ENCODE results near the gene CCDC15. TPM values are rescaled to one million over a fixed set of nuclear protein-coding genes. Genes with fewer than 3 reads are reported as not detected.

CCDC15 gene
- total and polyA plus RNA-seq, 2 of the 4 experiments (the other 2 are of a cell fraction): 1.1 to 2.0 TPM

GRCh38 chr11:124988063-124988462, 34.1 kb downstream of the CCDC15 start:
- Histone ChIP-seq H3K4me1 (ENCODE audit: control insufficient read depth, insufficient read depth, low read length) (no peaks in the 10 kb centered on the region), H3K9me1 (ENCODE audit: insufficient read depth, low read length) (0 out of 2 replicates have a peak, but pooled peaks cover 3% of the 10 kb centered on the region), H3K36me3 (ENCODE audit: control insufficient read depth, insufficient read depth, low read length) (no peaks in the 10 kb centered on the region), H2BK120ac (ENCODE audit: low read depth, low read length) (no peak overlapping the region), H3K9ac (ENCODE audit: low read depth, low read length) (no peak overlapping the region), H2BK5ac (ENCODE audit: low read depth, low read length, poor library complexity, severe bottlenecking) (no peak overlapping the region), H4K8ac (ENCODE audit: low read depth in 2 of 2, low read length in 2 of 2) (no peak overlapping the region), H3K18ac (ENCODE audit: low read depth, low read length) (no peak overlapping the region), H3K27me3 (ENCODE audit: control insufficient read depth, insufficient read depth, low read length) (no peaks in the 10 kb centered on the region), H3K4me2 (ENCODE audit: low read depth, low read length) (no peak overlapping the region), H2AK9ac (replicated peaks; ENCODE audit: low read depth, low read length, poor library complexity) (no peak overlapping the region), H3K79me1 (ENCODE audit: low read depth in 1 of 2, low read length in 2 of 2) (no peaks in the 10 kb centered on the region), H2BK15ac (ENCODE audit: low read depth, low read length) (no peak overlapping the region), H4K5ac (ENCODE audit: low read depth, low read length) (no peak overlapping the region), H4K20me1 (ENCODE audit: insufficient read depth, low read length) (no peaks in the 10 kb centered on the region), H4K91ac (ENCODE audit: insufficient read depth, low read depth, low read length) (no peak overlapping the region), H3K4ac (ENCODE audit: low read depth, low read length) (no peak overlapping the region), H2BK20ac (ENCODE audit: low read depth, low read length) (no peak overlapping the region), H3K14ac (replicated peaks; ENCODE audit: low read depth, low read length) (no peak overlapping the region), H3K56ac (ENCODE audit: extremely low read depth, insufficient read depth, low read length) (no peak overlapping the region), H3K23ac (ENCODE audit: low read depth, low read length) (no peak overlapping the region), H2AFZ (replicated peaks; ENCODE audit: low read length, poor library complexity) (no peak overlapping the region), H3K4me3 (ENCODE audit: insufficient read depth, low read depth, low read length) (no peak overlapping the region), H3K27ac (ENCODE audit: insufficient read depth, low read length) (no peak overlapping the region), H2AK5ac (ENCODE audit: low read depth, low read length) (no peak overlapping the region), H3K9me3 (ENCODE audit: control insufficient read depth, insufficient read depth, low read length) (no peaks in the 10 kb centered on the region)
- intact Hi-C loops (cut with micrococcal nuclease): no loop called here
- dilution Hi-C loops (cut with HindIII; ENCODE audit: low sequenced_read_pairs, unreplicated experiment): no loop called here
- BruUV-seq (replicated peaks): no TSS peak
- ChIA-PET POLR2A (ENCODE audit: unreplicated experiment) (no interaction called here), CTCF (no interaction called here)
- in situ Hi-C loops (cut with MboI; ENCODE audit: low sequenced_read_pairs): no loop called here
- WGBS, 2 experiments (ENCODE audit: extremely low coverage in 2 of 2, insufficient read length in 1 of 2): 100% methylated on average over 1 of the region's 3 CpGs; no CpG with 5 or more reads in 1 of the 2 experiments
- TF ChIP-seq USF2 (IDR thresholded peaks at IDR 0.05; ENCODE audit: low read depth, low read length) (no peak), MXI1 (IDR thresholded peaks at IDR 0.05; ENCODE audit: borderline replicate concordance, low read depth, low read length) (no peak), CTCF (conservative IDR thresholded peaks at IDR 0.05; ENCODE audit: low read depth, low read length) (no peak), CHD1 (IDR thresholded peaks at IDR 0.05; ENCODE audit: low read depth, low read length) (no peak), CEBPB (IDR thresholded peaks at IDR 0.05; ENCODE audit: low read depth, low read length) (no peak), RAD21 (IDR thresholded peaks at IDR 0.05; ENCODE audit: low read length) (no peak), FOS (IDR thresholded peaks at IDR 0.05; ENCODE audit: low read depth, low read length) (no peak), RFX5 (IDR thresholded peaks at IDR 0.05; ENCODE audit: low read depth, low read length) (no peak), MAFK (IDR thresholded peaks at IDR 0.05; ENCODE audit: low read depth, low read length) (no peak)
- ATAC-seq (ENCODE audit: low read depth): no peak
- DNase-seq: no peak

Data from IMR-90 (cell line).